Breast epithelium (tissue), 4 donors: ENCODE results near the gene ARHGEF7. TPM values are rescaled to one million over a fixed set of nuclear protein-coding genes. Genes with fewer than 3 reads are reported as not detected.
A peak's percentile ranks its signal among the peaks of the same experiment; 100 is the strongest.

Experiments
- DNase-seq, 2 donors: peaks; one replicate each; pipeline ENCODE4 v3.0.0-alpha.2; 2019; ENCODE audit warnings: low spot score in 2 of 2
- H3K27ac ChIP-seq, 2 donors: fragments of 200-600 bp; sonication (generic) in 1 of 2; one replicate each; pipeline ENCODE4 v1.5.1; 2016 to 2019; ENCODE audit warnings: mild to moderate bottlenecking in 1 of 2
- H3K27me3 ChIP-seq, 2 donors: fragments of 200-600 bp; sonication (generic) in 1 of 2; one replicate each; pipeline versions ENCODE4 v1.5.1 to v1.6.0; 2017 to 2019; ENCODE audit warnings: control low read depth in 1 of 2, mild to moderate bottlenecking in 1 of 2
- H3K36me3 ChIP-seq: fragments of 200-600 bp; one replicate; pipeline ENCODE4 v1.5.1; 2019
- H3K4me1 ChIP-seq, 2 donors: fragments of 200-600 bp; sonication (generic); one replicate each; pipeline ENCODE4 v1.5.1; 2016 to 2019; ENCODE audit warnings: control low read depth in 1 of 2
- H3K4me3 ChIP-seq, 3 donors: fragments of 200-600 bp; sonication (generic); 1 replicate in 2 of 3; 2 replicates in 1 of 3; pipeline ENCODE4 v1.5.1; 2016 to 2019; ENCODE audit warnings: mild to moderate bottlenecking in 3 of 3, moderate library complexity in 2 of 3
- H3K9me3 ChIP-seq, 2 donors: fragments of 200-600 bp; sonication (generic) in 1 of 2; one replicate each; pipeline ENCODE4 v1.5.1; 2016 to 2019; ENCODE audit warnings: control low read depth in 1 of 2
- CTCF ChIP-seq, 3 donors: fragments of 450-650 bp; IDR thresholded peaks; one replicate each; pipeline ENCODE4 v1.5.1; 2016 to 2017; ENCODE audit warnings: antibody characterized with exemption in 3 of 3, mild to moderate bottlenecking in 3 of 3, moderate library complexity in 3 of 3
- POLR2A ChIP-seq: fragments of 450-650 bp; IDR thresholded peaks from one replicate; pipeline ENCODE4 v1.6.1; 2016; ENCODE audit warnings: antibody characterized with exemption, mild to moderate bottlenecking, moderate library complexity
- POLR2AphosphoS5 ChIP-seq, 3 donors: sonication (generic); formaldehyde crosslinking; IDR thresholded peaks; one replicate each; pipeline ENCODE4 v1.6.1; 2017; ENCODE audit warnings: antibody characterized with exemption in 3 of 3
- intact Hi-C: fragments of 100-400 bp; cut with DNase I; formaldehyde crosslinking; loops from one replicate; pipeline ENCODE4 v1.15.1; 2023; ENCODE audit warnings: low total_unique reads
- total RNA-seq, 3 donors: library from RNA; depleted of rRNA; stranded (reverse); fragments of >200 nt; gene quantifications; one replicate each; pipeline ENCODE4 v1.1.0, GENCODE V29; 2016

The ARHGEF7 gene
- total RNA-seq, 3 donors from 2014 or later: 79.6 to 92.0 (median 85.5) TPM

- intact Hi-C loops: no loop called here
- Histone ChIP-seq H3K27me3 (no peaks in the 10 kb centered on the region), H3K4me3 (no peak overlapping the region), H3K9me3 (no peaks in the 10 kb centered on the region), H3K27ac (no peak overlapping the region), H3K36me3 (no peaks in the 10 kb centered on the region), H3K4me1 (no peaks in the 10 kb centered on the region)
- no peak for TF ChIP-seq POLR2AphosphoS5 (IDR thresholded peaks at IDR 0.05)
- TF ChIP-seq CTCF (IDR thresholded peaks at IDR 0.05): no peak
- TF ChIP-seq POLR2A: no peak
- no peak for DNase-seq
Observed at GRCh38 chr13:111171112-111171511, 56.0 kb downstream of the ARHGEF7 start.

GRCh38 chr13:111171629-111172028, 56.5 kb downstream of the ARHGEF7 start:
- no peak for TF ChIP-seq CTCF (IDR thresholded peaks at IDR 0.05)
- TF ChIP-seq POLR2A: no peak
- TF ChIP-seq POLR2AphosphoS5 (IDR thresholded peaks at IDR 0.05): no peak
- no peaks in the 10 kb centered on the region for H3K36me3 ChIP-seq
- no peaks in the 10 kb centered on the region for H3K27me3 ChIP-seq
- H3K4me3 ChIP-seq: no peak overlapping the region
- H3K4me1 ChIP-seq: no peaks in the 10 kb centered on the region
- no peak for DNase-seq
- H3K9me3 ChIP-seq: no peaks in the 10 kb centered on the region
- intact Hi-C loops: no loop called here
- H3K27ac ChIP-seq: no peak overlapping the region

GRCh38 chr13:111174377-111175114, 59.4 kb downstream of the ARHGEF7 start:
- intact Hi-C loops: no loop called here
- TF ChIP-seq POLR2AphosphoS5 (IDR thresholded peaks at IDR 0.05) (no peak), POLR2A (no peak), CTCF (IDR thresholded peaks at IDR 0.05) (no peak)
- peak overlapping the region in 1 of 2 donors; percentile 46 for H3K27ac ChIP-seq
- H3K4me1 ChIP-seq: peaks cover 0 to 6% of the 10 kb centered on the region in 2 donors
- no peaks in the 10 kb centered on the region for H3K36me3 ChIP-seq
- DNase-seq: no peak
- no peak overlapping the region for H3K4me3 ChIP-seq
- no peaks in the 10 kb centered on the region for H3K9me3 ChIP-seq
- H3K27me3 ChIP-seq: no peaks in the 10 kb centered on the region

GRCh38 chr13:111175372-111175771, 60.3 kb downstream of the ARHGEF7 start:
- Histone ChIP-seq H3K27me3 (no peaks in the 10 kb centered on the region), H3K4me3 (no peak overlapping the region), H3K27ac (peak overlapping the region in 1 of 2 donors; percentile 89), H3K36me3 (no peaks in the 10 kb centered on the region), H3K9me3 (no peaks in the 10 kb centered on the region), H3K4me1 (peaks cover 0 to 6% of the 10 kb centered on the region in 2 donors)
- TF ChIP-seq POLR2AphosphoS5 (IDR thresholded peaks at IDR 0.05): no peak
- no peak for TF ChIP-seq CTCF (IDR thresholded peaks at IDR 0.05)
- TF ChIP-seq POLR2A: no peak
- intact Hi-C loops: no loop called here
- no peak for DNase-seq

GRCh38 chr13:111175935-111176334, 60.8 kb downstream of the ARHGEF7 start:
- Histone ChIP-seq H3K36me3 (no peaks in the 10 kb centered on the region), H3K4me3 (no peak overlapping the region), H3K27me3 (no peaks in the 10 kb centered on the region), H3K9me3 (no peaks in the 10 kb centered on the region), H3K4me1 (peaks cover 0 to 6% of the 10 kb centered on the region in 2 donors), H3K27ac (peak overlapping the region in 1 of 2 donors; percentile 89)
- no peak for DNase-seq
- intact Hi-C loops: no loop called here
- no peak for TF ChIP-seq CTCF (IDR thresholded peaks at IDR 0.05)
- TF ChIP-seq POLR2A: no peak
- no peak for TF ChIP-seq POLR2AphosphoS5 (IDR thresholded peaks at IDR 0.05)
